Spleen (tissue), 7 donors: ENCODE measurements around the gene ALDOB.

Experiments used
- CTCF ChIP-seq, 11 experiments: fragments of 200-600 bp in 7 of 11; fragments of 450-650 bp in 4 of 11; sonication (generic) in 4 of 11; IDR thresholded peaks in 8 of 11; conservative IDR thresholded peaks in 3 of 11; 1 replicate in 7 of 11; 2 replicates in 4 of 11; pipeline versions ENCODE4 v1.4.0 to v1.8.0; 2016 to 2021; ENCODE audit warnings: antibody characterized with exemption in 11 of 11, inconsistent platforms in 4 of 11, mild to moderate bottlenecking in 1 of 11
- POLR2A ChIP-seq, 3 donors: fragments of 450-650 bp; IDR thresholded peaks; one replicate each; pipeline ENCODE4 v1.5.1; 2017; ENCODE audit warnings: antibody characterized with exemption in 3 of 3, mild to moderate bottlenecking in 1 of 3
- POLR2AphosphoS5 ChIP-seq, 3 donors: sonication (generic); formaldehyde crosslinking; IDR thresholded peaks; one replicate each; pipeline ENCODE4 v1.5.1; 2017; ENCODE audit warnings: antibody characterized with exemption in 3 of 3
- donor health status: DM: no; HTN: no; CAD: no; lungs with moderate emphysema.
- donor health status: DM: no; HTN: no; CAD: no.
- donor health status: DM: no; HTN: no; CAD: no.

GRCh38 chr9:101445353-101446029 is 9.9 kb upstream of the ALDOB start:
- TF ChIP-seq CTCF (IDR thresholded peaks at IDR 0.05 in 8 of 11, conservative IDR thresholded peaks at IDR 0.05 in 3 of 11), result no peak
- TF ChIP-seq POLR2A (IDR thresholded peaks at IDR 0.05), result no peak
- no peak for TF ChIP-seq POLR2AphosphoS5 (IDR thresholded peaks at IDR 0.05)
